Activated naive CD4-positive, alpha-beta T cell treated with anti-CD3 and anti-CD28 coated beads, Interleukin-2, amount 50 U/mL, for 16 hours (primary cell): ENCODE measurements around the gene TP53I3.
"Not testable (repeated sequence)": the region's sequence is repeated elsewhere in the genome, so short reads cannot be mapped to it uniquely, and the experiment has no call there.

Source experiments
- DNase-seq: peaks from one replicate; pipeline ENCODE4 v3.0.0-alpha.2; 2020

Gene TP53I3

DNA sequence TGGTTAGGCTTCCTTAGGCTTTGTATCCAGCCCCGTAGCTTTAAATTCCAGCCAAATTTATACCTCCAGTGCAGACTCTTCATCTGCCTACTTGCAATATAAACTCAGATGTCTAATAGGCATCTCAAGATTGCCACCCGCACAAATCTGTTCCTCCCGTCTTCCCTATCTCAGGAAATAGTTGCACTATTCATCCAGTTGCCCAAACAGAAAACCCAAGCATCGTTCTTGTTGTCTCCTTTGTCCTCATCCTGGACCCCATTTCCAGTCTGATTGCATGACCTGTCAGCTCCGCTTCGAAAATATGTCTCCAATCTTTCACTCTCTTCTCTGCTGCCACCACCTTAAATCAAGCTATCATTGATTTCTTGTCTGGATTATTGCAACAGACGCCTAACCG is 32.8 kb downstream of the TP53I3 start:
- no peak for DNase-seq

DNA sequence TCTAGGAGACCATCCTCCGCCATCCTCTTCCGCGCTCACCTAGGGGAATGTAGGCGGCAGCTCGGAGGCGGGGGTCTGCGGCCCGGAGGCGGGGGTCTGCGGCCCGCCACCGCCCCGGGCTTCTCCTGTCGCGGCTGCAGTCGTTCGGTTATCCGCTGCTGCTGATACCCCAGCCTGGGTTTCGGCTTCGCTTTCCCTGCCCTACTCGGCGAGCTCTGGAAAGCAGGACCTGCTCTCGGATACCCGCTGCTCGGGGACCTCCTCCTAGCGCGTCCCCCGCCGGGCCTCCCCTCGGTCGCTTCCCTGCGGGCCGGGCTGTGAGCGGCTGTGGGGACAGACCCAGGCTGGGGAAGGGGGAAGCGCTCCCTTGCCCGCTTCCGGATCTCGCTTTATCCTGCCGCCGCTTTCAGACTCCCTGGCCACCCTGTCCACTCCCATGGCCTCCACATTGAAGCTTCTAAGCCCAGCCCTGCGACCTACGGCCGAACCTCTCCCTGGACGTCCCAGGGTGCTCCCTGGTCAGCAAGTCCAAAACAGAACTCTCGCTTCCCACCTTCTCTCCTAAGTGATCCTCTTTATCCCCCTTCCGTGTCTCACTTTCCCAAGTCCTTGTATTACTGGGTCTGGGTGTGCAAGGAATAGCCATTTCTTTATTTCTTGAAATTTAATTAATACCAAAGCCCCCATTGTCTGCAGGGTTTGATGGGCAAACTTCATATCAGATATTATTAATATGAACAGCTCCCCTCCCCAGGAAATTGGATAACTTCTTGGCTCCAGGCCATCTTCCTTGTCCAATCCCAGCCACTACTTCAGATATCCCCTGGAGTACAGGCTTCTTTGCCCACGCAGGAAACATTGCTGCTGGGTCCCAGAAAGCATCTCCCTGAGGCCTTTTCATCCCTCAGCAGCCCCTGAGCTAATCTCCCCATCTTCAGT is 34.3 kb downstream of the TP53I3 start:
- DNase-seq, result peak; percentile 13

DNA sequence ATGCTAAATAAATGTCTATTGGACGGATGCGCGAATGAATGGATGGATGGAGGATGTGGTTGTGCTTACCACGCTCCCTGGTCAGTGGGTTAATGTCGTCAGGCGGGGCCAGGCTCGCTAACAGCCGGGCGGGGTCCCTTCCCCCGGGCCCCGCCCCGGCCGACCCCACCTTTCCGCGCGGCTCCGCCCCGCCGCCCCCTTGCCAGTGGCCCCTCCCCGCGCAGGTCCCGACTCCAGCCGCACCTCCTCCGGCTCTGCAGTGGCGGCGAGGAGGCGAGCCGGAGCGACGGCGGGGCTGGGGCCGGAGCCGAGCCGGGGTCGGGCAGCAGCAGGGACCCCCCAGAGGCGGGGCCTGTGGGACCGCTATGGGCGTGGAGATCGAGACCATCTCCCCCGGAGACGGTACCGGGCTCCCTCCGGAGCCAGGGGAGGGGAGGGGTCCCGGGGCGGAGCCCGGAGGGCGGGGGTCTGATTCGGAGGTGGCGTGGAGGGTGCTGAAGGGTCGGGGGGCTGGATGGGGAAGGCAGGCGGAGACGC is 35.1 kb downstream of the TP53I3 start, which contains the start of gene FKBP1B:
FKBP1B (plus strand) TSS at position 257 of the 537 bp plus-strand sequence; CDS start at position 366, 109 bp downstream.
- peak; percentile 50 for DNase-seq

DNA sequence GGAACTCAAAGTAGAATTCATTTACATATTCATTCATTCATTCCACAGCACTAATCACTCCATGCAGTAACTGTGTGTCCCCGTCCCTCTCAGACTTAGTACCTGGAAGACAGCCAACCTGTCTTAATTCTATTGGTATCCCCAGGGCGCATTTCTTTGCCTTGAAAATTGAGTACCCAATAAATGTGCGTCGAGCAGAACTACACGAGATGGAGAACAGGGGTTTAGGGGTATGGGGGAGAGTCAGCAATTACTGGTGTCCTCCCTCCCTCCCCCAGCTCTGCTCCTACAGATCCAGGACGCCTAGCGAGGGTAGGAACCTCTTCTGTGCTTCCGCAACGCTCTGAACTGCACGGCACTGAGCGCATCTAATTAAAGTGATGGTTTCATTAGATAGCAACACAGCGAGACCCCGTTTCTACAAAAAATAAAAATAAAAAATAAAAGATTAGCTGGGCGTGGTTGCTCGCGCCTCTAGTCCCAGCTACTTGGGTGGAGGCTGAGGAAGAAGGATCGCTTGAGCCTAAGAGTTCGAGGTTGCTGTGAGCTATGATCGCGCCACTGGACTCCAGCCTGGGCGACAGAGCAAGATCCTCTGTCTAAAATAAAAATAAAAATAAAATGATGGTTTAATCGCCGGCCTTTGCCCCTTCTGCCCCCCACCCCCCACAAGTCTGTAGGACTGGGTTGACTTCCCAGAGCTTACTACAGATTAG is 35.7 kb downstream of the TP53I3 start:
- no peak for DNase-seq

DNA sequence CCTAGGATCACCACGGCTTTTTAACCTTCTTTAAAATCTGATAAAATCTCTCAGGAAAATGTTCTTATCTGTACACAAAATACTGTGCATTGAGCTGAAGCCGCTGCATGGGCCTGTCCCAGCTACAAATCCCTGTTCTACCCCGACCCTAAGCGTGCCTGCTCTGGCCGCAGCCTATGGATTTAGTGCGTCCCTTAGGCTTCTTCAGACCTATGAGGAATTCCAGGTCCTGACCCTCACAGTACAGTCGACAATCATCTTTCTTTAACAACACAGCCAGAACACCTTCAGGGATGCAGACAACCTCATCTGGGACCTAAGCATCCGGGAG is 37.0 kb downstream of the TP53I3 start:
- DNase-seq, result no peak

DNA sequence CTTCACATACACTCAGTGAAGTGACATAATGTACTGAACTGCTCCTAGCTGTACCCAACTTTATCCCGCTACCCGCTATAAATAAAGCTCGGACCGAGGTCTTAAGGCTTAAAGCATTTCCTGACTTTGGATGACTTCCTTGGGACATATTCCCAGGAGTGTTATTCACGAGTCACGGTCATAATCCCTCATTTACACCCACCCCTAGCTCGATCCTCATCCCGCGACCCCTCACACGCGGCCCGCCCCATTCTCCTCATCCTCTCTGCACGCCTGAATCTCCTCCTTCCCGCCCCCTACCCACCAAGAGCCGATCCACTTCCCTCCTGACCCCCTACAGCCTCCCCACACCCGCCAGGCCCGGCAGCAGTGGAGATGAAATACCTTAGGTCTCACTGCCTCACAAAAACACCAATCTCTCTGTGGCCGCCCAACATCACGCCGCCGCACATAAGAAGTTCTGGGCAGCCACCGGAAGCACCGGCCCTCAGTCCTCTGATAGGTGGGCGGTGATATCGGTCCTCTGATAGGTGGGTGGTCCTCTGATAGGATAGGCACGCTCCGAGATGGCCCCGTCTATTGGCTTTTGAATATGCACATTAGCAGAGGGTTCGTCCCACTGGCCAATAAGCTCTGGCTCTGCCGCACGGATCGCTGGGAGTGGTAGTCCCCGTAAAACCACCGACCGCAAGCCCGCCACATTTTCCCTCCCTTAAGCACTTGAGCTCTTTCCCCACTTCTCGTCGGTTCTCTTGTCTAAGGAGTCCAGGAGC is 37.5 kb downstream of the TP53I3 start, which contains the start of gene WDCP:
WDCP (minus strand) TSS at position 462 of the 773 bp plus-strand sequence. CDS start 7,897 bp downstream, outside the sequence.
- DNase-seq, result peak; percentile 89

DNA sequence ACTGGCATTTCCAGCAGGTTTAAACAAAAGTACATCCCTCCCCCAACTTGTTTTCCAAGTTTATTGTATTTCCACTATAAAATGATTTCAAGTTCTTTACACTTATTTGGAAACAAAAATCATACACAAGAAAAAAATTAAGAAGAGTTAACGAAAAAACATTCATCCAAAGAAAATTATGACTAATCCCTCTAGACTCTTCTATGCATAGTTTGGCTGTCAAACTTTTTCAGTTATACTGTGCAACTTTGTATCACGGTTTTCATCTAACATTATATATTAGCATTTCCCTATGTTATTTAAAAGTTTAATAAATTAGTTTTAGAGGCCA is 38.1 kb downstream of the TP53I3 start:
- no peak for DNase-seq

DNA sequence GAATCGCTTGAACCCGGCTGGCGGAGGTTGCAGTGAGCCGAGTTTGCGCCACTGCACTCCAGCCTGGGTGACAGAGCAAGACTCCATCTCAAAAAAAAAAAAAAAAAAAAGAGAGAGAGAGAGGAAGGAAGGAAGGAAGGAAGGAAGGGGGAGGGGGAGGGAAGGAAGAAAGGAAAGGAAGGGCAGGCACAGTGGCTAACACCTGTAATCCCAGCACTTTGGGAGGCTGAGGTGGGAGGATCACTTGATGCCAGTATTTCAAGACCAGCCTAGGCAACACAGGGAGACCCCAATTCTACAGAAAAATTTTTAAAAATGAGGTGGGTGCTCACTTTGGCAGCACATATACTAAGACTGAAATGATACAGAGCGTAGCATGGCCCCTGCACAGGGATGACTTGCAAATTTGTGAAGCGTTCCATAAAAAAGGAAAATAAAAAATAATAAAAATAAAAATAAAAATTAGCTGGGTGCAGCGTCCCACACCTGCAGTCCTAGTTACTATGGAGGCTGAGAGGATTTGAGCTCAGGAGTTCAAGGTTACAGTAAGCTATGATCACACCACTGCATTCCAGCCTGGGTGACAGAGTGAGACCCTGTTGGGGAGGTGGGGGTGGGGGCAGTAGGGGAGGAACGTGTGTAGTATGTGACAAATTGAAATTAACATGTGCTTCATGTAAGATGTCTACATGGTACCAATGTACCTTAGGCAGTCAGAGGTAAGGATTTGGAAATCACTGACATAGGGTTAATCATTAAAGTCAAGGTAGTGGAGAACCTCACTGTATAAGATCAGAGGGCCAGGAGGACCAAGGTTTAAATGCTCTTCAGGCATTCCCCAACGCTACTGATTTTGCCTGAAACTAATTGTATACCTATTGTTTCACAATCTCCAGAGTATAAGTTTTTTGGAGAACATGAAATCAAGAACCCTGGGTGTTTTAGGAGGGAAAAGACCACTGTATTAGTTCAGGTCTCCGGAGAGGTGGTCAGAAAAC is 38.8 kb downstream of the TP53I3 start:
- DNase-seq, result no peak

DNA sequence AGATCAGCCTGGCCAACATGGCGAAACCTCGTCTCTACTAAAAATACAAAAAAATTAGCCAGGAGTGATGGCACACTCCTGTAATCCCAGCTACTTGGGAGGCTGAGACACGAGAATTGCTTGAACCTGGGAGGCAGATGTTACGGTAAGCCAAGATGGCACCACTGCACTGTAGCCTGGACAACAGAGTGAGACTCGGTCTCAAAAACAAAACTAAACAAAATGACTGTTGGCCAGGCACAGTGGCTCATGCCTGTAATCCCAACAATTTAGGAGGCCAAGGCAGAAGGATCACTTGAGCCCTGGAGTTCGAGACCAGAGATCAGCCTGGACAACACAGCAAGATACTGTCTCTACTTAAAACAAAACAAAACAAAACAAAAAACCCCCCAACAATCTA is 41.5 kb downstream of the TP53I3 start:
- DNase-seq, result not testable (repeated sequence)

DNA sequence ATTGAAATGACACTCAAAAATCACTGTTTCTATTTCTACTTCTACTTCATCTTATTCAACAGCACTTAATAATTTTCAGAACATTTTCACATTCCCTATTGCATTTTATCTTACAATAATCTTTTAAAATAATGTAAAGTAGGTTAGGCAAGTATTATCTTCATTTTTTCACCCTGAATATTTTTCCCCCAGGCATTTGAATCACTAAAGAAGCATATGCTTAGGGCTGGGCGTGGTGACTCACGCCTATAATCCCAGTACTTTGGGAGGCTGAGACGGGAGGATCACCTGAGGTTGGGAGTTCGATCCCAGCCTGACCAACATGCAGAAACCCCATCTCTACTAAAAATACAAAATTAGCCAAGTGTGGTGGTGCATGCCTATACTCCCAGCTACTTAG is 44.1 kb downstream of the TP53I3 start:
- no peak for DNase-seq

DNA sequence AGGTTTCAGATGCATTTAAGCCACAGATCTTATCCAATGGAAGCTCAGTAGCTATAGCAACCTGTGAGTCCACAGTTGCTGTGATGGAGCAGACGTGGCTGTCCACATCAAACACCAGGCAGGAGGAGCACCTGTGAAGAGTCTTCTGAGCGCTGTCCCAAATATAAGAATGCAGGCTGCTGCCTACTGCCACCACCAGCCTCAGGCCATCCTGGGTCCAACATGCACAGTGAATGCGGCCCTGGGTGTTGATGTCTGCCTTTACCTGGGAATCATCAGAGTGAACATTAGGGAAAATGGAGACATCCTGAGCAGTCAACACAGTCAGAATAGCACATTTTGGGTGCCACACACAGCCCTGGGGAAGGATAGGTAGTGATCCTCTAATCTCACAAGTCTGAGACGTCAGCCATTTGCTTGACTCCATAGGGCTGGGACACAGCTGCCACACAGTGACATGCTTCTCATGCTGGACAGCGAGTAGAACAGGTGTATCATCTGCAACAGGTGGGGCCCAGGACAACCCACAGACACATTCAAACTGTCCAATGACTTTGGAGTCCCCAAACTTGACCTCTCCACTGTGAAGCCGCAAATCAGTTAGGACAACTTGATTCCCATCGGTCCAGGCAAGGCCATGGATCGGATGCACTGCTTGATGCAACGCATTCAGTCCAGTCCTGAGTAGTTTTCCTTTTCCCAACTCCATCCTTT is 45.7 kb downstream of the TP53I3 start:
- no peak for DNase-seq
